GM18909 (cell line): ENCODE results near the gene NRXN2.

Source experiments
- ATAC-seq: cut with Tn5 transposase; IDR thresholded peaks from one replicate; pipeline ENCODE4 v1.9.1; 2021; ENCODE audit warnings: mild to moderate bottlenecking; ENCODE audit not compliant: unreplicated experiment, poor library complexity

The NRXN2 gene

GRCh38 chr11:64724863-64725532, 2.0 kb upstream of the NRXN2 start:
- ATAC-seq: no peak

GRCh38 chr11:64723907-64724862, 1.2 kb upstream of the NRXN2 start:
- ATAC-seq: no peak

- ATAC-seq: no peak
Observed at GRCh38 chr11:64722141-64723065, 594 bp downstream of the NRXN2 start.

GRCh38 chr11:64721359-64721699, 1.7 kb downstream of the NRXN2 start:
- no peak for ATAC-seq

- no peak for ATAC-seq
Observed at GRCh38 chr11:64720640-64721358, 2.2 kb downstream of the NRXN2 start.

- no peak for ATAC-seq
Observed at GRCh38 chr11:64720167-64720566, 2.8 kb downstream of the NRXN2 start.

- no peak for ATAC-seq
Observed at GRCh38 chr11:64719406-64719805, 3.6 kb downstream of the NRXN2 start.

GRCh38 chr11:64718780-64719124, 4.2 kb downstream of the NRXN2 start:
- no peak for ATAC-seq

- ATAC-seq: no peak
Observed at GRCh38 chr11:64718084-64718779, 4.8 kb downstream of the NRXN2 start.

- no peak for ATAC-seq
Observed at GRCh38 chr11:64717268-64717578, 5.8 kb downstream of the NRXN2 start.

- ATAC-seq: no peak
Observed at GRCh38 chr11:64716473-64717267, 6.3 kb downstream of the NRXN2 start.

- ATAC-seq: no peak
Observed at GRCh38 chr11:64715756-64716472, 7.1 kb downstream of the NRXN2 start.

GRCh38 chr11:64715110-64715509, 7.9 kb downstream of the NRXN2 start:
- ATAC-seq: no peak

GRCh38 chr11:64714666-64715065, 8.3 kb downstream of the NRXN2 start:
- ATAC-seq: no peak

- ATAC-seq: no peak
Observed at GRCh38 chr11:64713781-64714363, 9.1 kb downstream of the NRXN2 start.

GRCh38 chr11:64713016-64713707, 9.8 kb downstream of the NRXN2 start:
- ATAC-seq: no peak

GRCh38 chr11:64712430-64713015, 10.5 kb downstream of the NRXN2 start:
- no peak for ATAC-seq
